ENCODE results near the gene CHMP1A. TPM values are rescaled to one million over a fixed set of nuclear protein-coding genes. Genes with fewer than 3 reads are reported as not detected.

CHMP1A gene
- total RNA-seq, 3 donors from 2014 or later (not counting 1 experiment from before 2014, with no cell fraction given), result 124 to 135 (median 134) TPM

DNA sequence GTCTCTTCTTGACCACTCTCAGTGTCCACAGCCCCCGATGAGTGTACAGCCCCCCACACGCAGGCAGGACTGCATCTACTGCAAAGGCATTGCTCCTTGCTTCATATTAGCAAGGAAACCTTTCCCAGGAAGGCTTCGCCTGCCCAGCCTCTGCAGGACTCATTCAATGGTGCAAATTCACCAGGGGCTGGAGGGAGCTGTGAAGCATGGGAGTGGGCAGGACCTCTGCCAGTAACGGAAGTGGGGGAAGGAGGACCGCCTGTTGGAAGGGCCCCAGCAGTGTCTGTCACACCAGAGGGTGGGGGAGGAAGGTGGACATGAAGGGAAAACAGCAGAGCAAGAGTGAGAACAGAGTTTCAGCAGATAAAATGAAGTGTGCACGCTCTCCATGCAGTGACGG is 2.6 kb upstream of the CHMP1A start:
- intact Hi-C loops (cut with micrococcal nuclease), result no loop called here
- TF ChIP-seq, protein P1, sequence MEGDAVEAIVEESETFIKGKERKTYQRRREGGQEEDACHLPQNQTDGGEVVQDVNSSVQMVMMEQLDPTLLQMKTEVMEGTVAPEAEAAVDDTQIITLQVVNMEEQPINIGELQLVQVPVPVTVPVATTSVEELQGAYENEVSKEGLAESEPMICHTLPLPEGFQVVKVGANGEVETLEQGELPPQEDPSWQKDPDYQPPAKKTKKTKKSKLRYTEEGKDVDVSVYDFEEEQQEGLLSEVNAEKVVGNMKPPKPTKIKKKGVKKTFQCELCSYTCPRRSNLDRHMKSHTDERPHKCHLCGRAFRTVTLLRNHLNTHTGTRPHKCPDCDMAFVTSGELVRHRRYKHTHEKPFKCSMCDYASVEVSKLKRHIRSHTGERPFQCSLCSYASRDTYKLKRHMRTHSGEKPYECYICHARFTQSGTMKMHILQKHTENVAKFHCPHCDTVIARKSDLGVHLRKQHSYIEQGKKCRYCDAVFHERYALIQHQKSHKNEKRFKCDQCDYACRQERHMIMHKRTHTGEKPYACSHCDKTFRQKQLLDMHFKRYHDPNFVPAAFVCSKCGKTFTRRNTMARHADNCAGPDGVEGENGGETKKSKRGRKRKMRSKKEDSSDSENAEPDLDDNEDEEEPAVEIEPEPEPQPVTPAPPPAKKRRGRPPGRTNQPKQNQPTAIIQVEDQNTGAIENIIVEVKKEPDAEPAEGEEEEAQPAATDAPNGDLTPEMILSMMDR (IDR thresholded peaks at IDR 0.05), result no peak
- Histone ChIP-seq H3K27me3 (ENCODE audit: control insufficient read depth, insufficient read depth, low read length) (no peaks in the 10 kb centered on the region), H3K27ac (ENCODE audit: low read length) (no peak overlapping the region), H3K4me3 (ENCODE audit: low read length) (no peak overlapping the region), H3K4me1 (ENCODE audit: control insufficient read depth, insufficient read depth, low read length) (peaks cover 34% of the 10 kb centered on the region), H3K9me3 (ENCODE audit: control insufficient read depth, insufficient read depth, low read length) (no peaks in the 10 kb centered on the region), H3K36me3 (ENCODE audit: control insufficient read depth, insufficient read depth, low read length) (no peaks in the 10 kb centered on the region)
- Mint-ChIP-seq H3K36me3 (no peaks in the 10 kb centered on the region), H3K4me3 (no peak overlapping the region), H3K27ac (no peak overlapping the region), H3K9me3 (no peaks in the 10 kb centered on the region), H3K4me1 (peaks cover 18 to 27% of the 10 kb centered on the region in 2 donors), H3K27me3 (ENCODE audit: low read depth in 2 of 2) (no peaks in the 10 kb centered on the region)
- 95% methylated on average over 7 of the region's 7 CpGs for WGBS (ENCODE audit: insufficient coverage)
- DNase-seq (no peak), ATAC-seq (no peak)

DNA sequence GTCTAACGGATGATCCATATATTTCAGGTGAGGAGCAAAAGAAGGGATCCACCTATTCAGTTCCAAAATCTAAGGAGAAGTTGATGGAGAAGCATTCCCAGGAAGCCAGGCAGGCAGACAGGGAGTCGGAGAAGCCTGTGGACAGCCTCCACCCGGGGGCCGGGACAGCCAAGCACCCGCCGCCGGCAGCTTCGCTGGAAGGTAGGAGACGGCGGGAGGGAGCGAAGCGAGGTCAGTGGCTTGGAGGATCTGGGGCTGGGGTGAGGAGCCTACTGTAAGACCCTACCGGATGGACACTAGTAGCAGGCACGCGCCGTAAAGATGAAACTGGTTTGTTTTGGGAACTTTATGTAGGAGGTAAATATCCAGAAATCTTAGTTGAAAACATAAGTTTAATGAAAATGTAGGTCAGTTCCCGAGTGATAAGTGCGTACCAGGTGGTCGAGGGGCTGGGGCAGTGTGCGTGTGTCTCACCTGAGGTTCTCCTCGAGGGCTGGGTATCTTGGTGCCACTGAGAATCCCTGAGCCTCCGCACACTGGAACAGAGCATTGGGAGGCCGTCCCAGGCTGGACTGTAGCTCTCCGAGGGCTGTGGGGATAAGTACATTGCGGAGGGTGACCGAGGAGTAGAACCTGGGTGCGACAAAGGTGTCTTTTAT is 842 bp upstream of the CHMP1A start:
- peak overlapping the region; percentile 82 to 83 for H3K27ac Mint-ChIP-seq
- no peaks in the 10 kb centered on the region for H3K36me3 Mint-ChIP-seq
- H3K36me3 ChIP-seq (ENCODE audit: control insufficient read depth, insufficient read depth, low read length), result peaks cover 3% of the 10 kb centered on the region
- DNase-seq (peak in 1 of 2 donors; percentile 6), ATAC-seq (no peak)
- no peaks in the 10 kb centered on the region for H3K27me3 Mint-ChIP-seq (ENCODE audit: low read depth in 2 of 2)
- 28% methylated on average over 27 of the region's 27 CpGs for WGBS (ENCODE audit: insufficient coverage)
- H3K4me1 ChIP-seq (ENCODE audit: control insufficient read depth, insufficient read depth, low read length), result peaks cover 38% of the 10 kb centered on the region
- no peaks in the 10 kb centered on the region for H3K9me3 ChIP-seq (ENCODE audit: control insufficient read depth, insufficient read depth, low read length)
- intact Hi-C loops (cut with micrococcal nuclease), result loop anchor here (10.0 kb wide), 1 partner anchor 94 kb away; the partner anchor contains the start of gene RPL13
- H3K27me3 ChIP-seq (ENCODE audit: control insufficient read depth, insufficient read depth, low read length), result no peaks in the 10 kb centered on the region
- H3K27ac ChIP-seq (ENCODE audit: low read length), result peak overlapping the region; percentile 58
- H3K4me3 ChIP-seq (ENCODE audit: low read length), result peak overlapping the region; percentile 78
- H3K4me3 Mint-ChIP-seq, result peak overlapping the region; percentile 91
- H3K4me1 Mint-ChIP-seq, result peaks cover 27 to 37% of the 10 kb centered on the region in 2 donors
- TF ChIP-seq, protein P1 (IDR thresholded peaks at IDR 0.05), result no peak
- H3K9me3 Mint-ChIP-seq, result no peaks in the 10 kb centered on the region

DNA sequence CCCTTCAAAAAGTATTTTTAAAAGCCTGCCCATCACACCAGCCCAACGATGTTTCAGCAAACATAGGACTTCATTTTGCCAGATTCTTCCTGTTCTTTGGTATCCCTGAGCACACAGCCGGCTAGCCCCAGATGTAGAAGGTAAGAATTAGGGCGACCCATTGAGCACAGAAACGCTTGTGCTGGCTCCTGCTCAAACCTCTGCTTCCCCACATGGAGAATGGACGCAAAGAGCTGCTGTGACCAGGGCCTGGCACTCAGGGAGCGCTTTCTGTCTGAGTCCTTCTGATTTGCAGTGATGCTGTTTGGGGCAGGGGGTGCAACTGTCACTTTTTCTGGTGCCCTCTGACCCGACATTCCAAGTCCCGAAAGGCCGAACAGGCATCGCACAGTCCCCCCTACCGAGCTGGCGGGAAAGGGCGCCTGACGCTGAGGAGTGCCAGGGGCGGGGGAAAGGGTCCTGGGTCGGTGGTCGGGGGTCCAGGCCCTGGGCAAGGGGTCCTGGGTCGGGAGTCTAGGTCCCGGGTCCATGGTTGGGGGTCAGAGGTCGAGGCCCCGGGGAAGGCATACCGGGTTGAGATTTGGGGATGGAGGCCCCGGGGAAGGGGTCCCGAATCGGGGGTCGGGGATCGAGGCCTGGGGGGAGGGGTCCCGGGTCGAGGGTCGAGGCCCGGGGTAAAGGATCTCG is 930 bp downstream of the CHMP1A start:
- ATAC-seq (no peak), DNase-seq (no peak)
- Mint-ChIP-seq H3K27ac (peak overlapping the region; percentile 76 to 83), H3K36me3 (no peaks in the 10 kb centered on the region), H3K9me3 (no peaks in the 10 kb centered on the region), H3K4me3 (peak overlapping the region; percentile 91), H3K27me3 (ENCODE audit: low read depth in 2 of 2) (no peaks in the 10 kb centered on the region), H3K4me1 (peaks cover 27 to 37% of the 10 kb centered on the region in 2 donors)
- peak overlapping the region; percentile 78 for H3K4me3 ChIP-seq (ENCODE audit: low read length)
- H3K27ac ChIP-seq (ENCODE audit: low read length), result peak overlapping the region; percentile 68
- WGBS (ENCODE audit: insufficient coverage), result 44% methylated on average over 32 of the region's 32 CpGs
- no peaks in the 10 kb centered on the region for H3K9me3 ChIP-seq (ENCODE audit: control insufficient read depth, insufficient read depth, low read length)
- peaks cover 42% of the 10 kb centered on the region for H3K4me1 ChIP-seq (ENCODE audit: control insufficient read depth, insufficient read depth, low read length)
- H3K36me3 ChIP-seq (ENCODE audit: control insufficient read depth, insufficient read depth, low read length), result peaks cover 10% of the 10 kb centered on the region
- TF ChIP-seq, protein P1 (IDR thresholded peaks at IDR 0.05), result no peak
- intact Hi-C loops (cut with micrococcal nuclease), result loop anchor here (10.0 kb wide), 1 partner anchor 92 kb away; the partner anchor contains the start of gene RPL13
- no peaks in the 10 kb centered on the region for H3K27me3 ChIP-seq (ENCODE audit: control insufficient read depth, insufficient read depth, low read length)
